Liver (tissue), 9 donors: Measurements from ENCODE around the gene AMN1. TPM values are rescaled to one million over a fixed set of nuclear protein-coding genes. Genes with fewer than 3 reads are reported as not detected.
"Not testable (repeated sequence)": the region's sequence is repeated elsewhere in the genome, so short reads cannot be mapped to it uniquely, and the experiment has no call there.

Experiments
- DNase-seq: peaks from one replicate; pipeline ENCODE4 v3.0.0-alpha.2; 2017; ENCODE audit warnings: low spot score
- H3K27ac ChIP-seq, 2 donors: one replicate each; pipeline ENCODE4 v1.7.0; 2013; ENCODE audit warnings: inconsistent platforms in 2 of 2, low read length in 2 of 2, control low read depth in 1 of 2, low read depth in 1 of 2, mild to moderate bottlenecking in 1 of 2
- H3K27me3 ChIP-seq, 4 donors: one replicate each; pipeline versions ENCODE4 v1.6.1 to v1.7.0; 2013; ENCODE audit warnings: low read length in 3 of 4, inconsistent platforms in 1 of 4, mild to moderate bottlenecking in 1 of 4, moderate library complexity in 1 of 4; ENCODE audit not compliant: control insufficient read depth in 4 of 4, insufficient read depth in 4 of 4
- H3K36me3 ChIP-seq, 4 donors: one replicate each; pipeline versions ENCODE4 v1.6.1 to v1.7.0; 2013; ENCODE audit warnings: low read length in 3 of 4, mild to moderate bottlenecking in 3 of 4, low read depth in 1 of 4, moderate library complexity in 1 of 4; ENCODE audit not compliant: control insufficient read depth in 4 of 4, insufficient read depth in 3 of 4
- H3K4me1 ChIP-seq, 4 donors: one replicate each; pipeline versions ENCODE4 v1.6.1 to v1.7.0; 2013; ENCODE audit warnings: low read length in 3 of 4, mild to moderate bottlenecking in 3 of 4, moderate library complexity in 1 of 4; ENCODE audit not compliant: control insufficient read depth in 4 of 4, insufficient read depth in 4 of 4
- H3K4me3 ChIP-seq, 3 donors: one replicate each; pipeline versions ENCODE4 v1.6.1 to v1.7.0; 2013; ENCODE audit warnings: low read length in 3 of 3, control low read depth in 1 of 3, low read depth in 1 of 3, mild to moderate bottlenecking in 1 of 3
- H3K9ac ChIP-seq, 2 donors: one replicate each; pipeline ENCODE4 v1.7.0; 2013; ENCODE audit warnings: low read length in 2 of 2, mild to moderate bottlenecking in 2 of 2, moderate library complexity in 2 of 2, control low read depth in 1 of 2, low read depth in 1 of 2
- H3K9me3 ChIP-seq, 4 donors: one replicate each; pipeline versions ENCODE4 v1.6.1 to v1.7.0; 2013; ENCODE audit warnings: low read length in 3 of 4; ENCODE audit not compliant: control insufficient read depth in 4 of 4
- ATF3 ChIP-seq: IDR thresholded peaks from 2 replicates; pipeline ENCODE4 v1.6.1; 2016; ENCODE audit warnings: antibody characterized with exemption
- CTCF ChIP-seq: fragments of 150-350 bp; IDR thresholded peaks from 2 replicates; pipeline ENCODE4 v1.5.1; 2017; ENCODE audit warnings: improper control_type of control experiment, low read depth, low read length; ENCODE audit not compliant: missing input control
- EGR1 ChIP-seq, 2 donors: IDR thresholded peaks; 2 replicates each; pipeline ENCODE4 v1.6.1; 2016 to 2018; ENCODE audit warnings: antibody characterized with exemption in 2 of 2, low read depth in 2 of 2
- FOXA1 ChIP-seq: IDR thresholded peaks from 2 replicates; pipeline ENCODE4 v1.6.1; 2016; ENCODE audit warnings: antibody characterized with exemption
- FOXA2 ChIP-seq: IDR thresholded peaks from 2 replicates; pipeline ENCODE4 v1.6.1; 2016; ENCODE audit warnings: antibody characterized with exemption
- GABPA ChIP-seq, 2 donors: IDR thresholded peaks in 1 of 2; conservative IDR thresholded peaks in 1 of 2; 2 replicates each; pipeline ENCODE4 v1.6.1; 2016; ENCODE audit warnings: antibody characterized with exemption in 2 of 2, mild to moderate bottlenecking in 1 of 2, moderate library complexity in 1 of 2
- HNF4A ChIP-seq, 2 donors: conservative IDR thresholded peaks; 2 replicates each; pipeline ENCODE4 v1.6.1; 2016; ENCODE audit warnings: antibody characterized with exemption in 2 of 2, mild to moderate bottlenecking in 2 of 2
- HNF4G ChIP-seq: IDR thresholded peaks from 2 replicates; pipeline ENCODE4 v1.6.1; 2016; ENCODE audit warnings: antibody characterized with exemption
- JUND ChIP-seq, 2 donors: IDR thresholded peaks; 2 replicates each; pipeline ENCODE4 v1.6.1; 2016; ENCODE audit warnings: antibody characterized with exemption in 2 of 2
- MAX ChIP-seq: IDR thresholded peaks from 2 replicates; pipeline ENCODE4 v1.6.1; 2016; ENCODE audit warnings: antibody characterized with exemption
- NR2F2 ChIP-seq: IDR thresholded peaks from 2 replicates; pipeline ENCODE4 v1.6.1; 2016; ENCODE audit warnings: antibody characterized with exemption
- RAD21 ChIP-seq, 2 donors: IDR thresholded peaks; 2 replicates each; pipeline ENCODE4 v1.6.1; 2016; ENCODE audit warnings: antibody characterized with exemption in 2 of 2, mild to moderate bottlenecking in 2 of 2
- REST ChIP-seq: IDR thresholded peaks from 2 replicates; pipeline ENCODE4 v1.6.1; 2016; ENCODE audit warnings: antibody characterized with exemption, mild to moderate bottlenecking
- RXRA ChIP-seq, 2 donors: IDR thresholded peaks; 2 replicates each; pipeline ENCODE4 v1.6.1; 2017 to 2018; ENCODE audit warnings: antibody characterized with exemption in 2 of 2, mild to moderate bottlenecking in 1 of 2
- SP1 ChIP-seq: IDR thresholded peaks from 2 replicates; pipeline ENCODE4 v1.6.1; 2018; ENCODE audit warnings: antibody characterized with exemption, mild to moderate bottlenecking
- TAF1 ChIP-seq: conservative IDR thresholded peaks from 2 replicates; pipeline ENCODE4 v1.6.1; 2016; ENCODE audit warnings: antibody characterized with exemption, mild to moderate bottlenecking
- YY1 ChIP-seq: IDR thresholded peaks from 2 replicates; pipeline ENCODE4 v1.6.1; 2016; ENCODE audit warnings: antibody characterized with exemption, mild to moderate bottlenecking
- ZBTB33 ChIP-seq: IDR thresholded peaks from 2 replicates; pipeline ENCODE4 v1.6.1; 2016; ENCODE audit warnings: antibody characterized with exemption
- WGBS: extraction: QIAGEN DNeasy Blood & Tissue Kit; methylation state at CpG from one replicate; pipeline ENCODE4 v1.1.7; 2013; 5-methylcytosine and 5-hydroxymethylcytosine counted together
- polyA plus RNA-seq, 2 donors: library from polyadenylated mRNA; stranded (reverse) in 1 of 2; unstranded in 1 of 2; fragments of 200-250 nt in 1 of 2; fragments of >200 nt in 1 of 2; fragmentation: Nextera tagmentation in 1 of 2; extraction: Ambion mirVana in 1 of 2; gene quantifications; one replicate each; pipeline versions ENCODE4 v1.2.1 to v1.2.3, GENCODE V29; 2013 to 2015
- total RNA-seq, 2 donors: library from RNA; depleted of rRNA; stranded (reverse); fragments of >200 nt; gene quantifications; one replicate each; pipeline ENCODE4 v1.2.3, GENCODE V29; 2014
- donor health status: healthy.
- donor health status: healthy.
- donor health status: healthy.
- donor health status: healthy.
- donor health status: healthy.

The AMN1 gene
- total and polyA plus RNA-seq, 4 donors: 1.9 to 5.2 (median 3.7) TPM

- Histone ChIP-seq H3K4me1 (peaks cover 0 to 8% (median 7%) of the 10 kb centered on the region in 4 donors), H3K27ac (no peak overlapping the region), H3K9ac (no peak overlapping the region), H3K36me3 (no peaks in the 10 kb centered on the region), H3K9me3 (no peaks in the 10 kb centered on the region), H3K27me3 (no peaks in the 10 kb centered on the region), H3K4me3 (no peak overlapping the region)
- 53% methylated on average over 2 of the region's 2 CpGs for WGBS
- no peak for DNase-seq
- TF ChIP-seq GABPA (IDR thresholded peaks at IDR 0.05 in 1 of 2, conservative IDR thresholded peaks at IDR 0.05 in 1 of 2) (no peak), REST (no peak), RXRA (IDR thresholded peaks at IDR 0.05) (peak; percentile 44 to 49), MAX (no peak), NR2F2 (no peak), RAD21 (IDR thresholded peaks at IDR 0.05) (peak in 1 of 2 donors; percentile 26), FOXA1 (no peak), SP1 (no peak), HNF4A (conservative IDR thresholded peaks at IDR 0.05) (peak; percentile 70 to 88), FOXA2 (no peak), EGR1 (IDR thresholded peaks at IDR 0.05; ENCODE audit: low read depth in 2 of 2) (no peak), HNF4G (peak; percentile 40), ATF3 (no peak), TAF1 (no peak), YY1 (no peak), CTCF (no peak), JUND (IDR thresholded peaks at IDR 0.05) (no peak), ZBTB33 (no peak)
Measured at GRCh38 chr12:31722580-31722979, 6.2 kb downstream of the AMN1 start.

GRCh38 chr12:31718542-31719198, 10.2 kb downstream of the AMN1 start:
- DNase-seq, H3K27me3 ChIP-seq, H3K36me3 ChIP-seq, H3K4me1 ChIP-seq, H3K9me3 ChIP-seq, H3K4me3 ChIP-seq, H3K27ac ChIP-seq, H3K9ac ChIP-seq: not testable (repeated sequence)
- 96% methylated on average over 15 of the region's 15 CpGs for WGBS

- DNase-seq, H3K36me3 ChIP-seq, H3K9ac ChIP-seq, H3K4me1 ChIP-seq, H3K4me3 ChIP-seq, H3K27me3 ChIP-seq, H3K27ac ChIP-seq, H3K9me3 ChIP-seq: not testable (repeated sequence)
- WGBS: 96% methylated on average over 4 of the region's 4 CpGs
Measured at GRCh38 chr12:31716998-31717397, 11.8 kb downstream of the AMN1 start.
